Mesothelial cell of epicardium (in vitro differentiated cells): Measurements from ENCODE around the gene UBE2D3. TPM values are rescaled to one million over a fixed set of nuclear protein-coding genes. Genes with fewer than 3 reads are reported as not detected.

Experiments
- DNase-seq, 2 experiments: peaks; one replicate each; pipeline ENCODE4 v3.0.0; 2021; ENCODE audit warnings: low spot score in 2 of 2; ENCODE audit not compliant: unreplicated experiment in 2 of 2
- H3K27ac Mint-ChIP-seq: 2 replicates; pipeline ENCODE4 v1.8.0; 2021; ENCODE audit warnings: mixed read lengths
- H3K27me3 Mint-ChIP-seq: 2 replicates; pipeline ENCODE4 v1.8.0; 2021; ENCODE audit warnings: low read depth, mixed read lengths
- H3K36me3 Mint-ChIP-seq: 2 replicates; pipeline ENCODE4 v1.8.0; 2021; ENCODE audit warnings: mixed read lengths
- H3K4me1 Mint-ChIP-seq: 2 replicates; pipeline ENCODE4 v1.8.0; 2021; ENCODE audit warnings: mixed read lengths
- H3K4me3 Mint-ChIP-seq: 2 replicates; pipeline ENCODE4 v1.8.0; 2021; ENCODE audit warnings: mild to moderate bottlenecking, moderate library complexity, mixed read lengths
- H3K9me3 Mint-ChIP-seq: 2 replicates; pipeline ENCODE4 v1.8.0; 2021; ENCODE audit warnings: mixed read lengths
- CTCF ChIP-seq: fragments of 200-600 bp; sonication (generic); IDR thresholded peaks from one replicate; pipeline ENCODE4 v1.5.0; 2021; ENCODE audit warnings: antibody characterized with exemption; ENCODE audit not compliant: unreplicated experiment
- total RNA-seq: library from RNA; stranded (reverse); gene quantifications from 3 replicates; pipeline ENCODE4 v1.2.1, GENCODE V29; 2021

The UBE2D3 gene
- total RNA-seq, 1 donor from 2014 or later: 307 TPM

- H3K4me3 Mint-ChIP-seq: no peak overlapping the region
- no peak for DNase-seq
- peaks cover 27% of the 10 kb centered on the region for H3K9me3 Mint-ChIP-seq
- no peak overlapping the region for H3K27ac Mint-ChIP-seq
- peaks cover 32% of the 10 kb centered on the region for H3K36me3 Mint-ChIP-seq
- H3K27me3 Mint-ChIP-seq: no peaks in the 10 kb centered on the region
- no peaks in the 10 kb centered on the region for H3K4me1 Mint-ChIP-seq
- TF ChIP-seq CTCF: no peak
These were observed 31.6 kb upstream of the UBE2D3 start for GRCh38 chr4:102858828-102859464.

DNA sequence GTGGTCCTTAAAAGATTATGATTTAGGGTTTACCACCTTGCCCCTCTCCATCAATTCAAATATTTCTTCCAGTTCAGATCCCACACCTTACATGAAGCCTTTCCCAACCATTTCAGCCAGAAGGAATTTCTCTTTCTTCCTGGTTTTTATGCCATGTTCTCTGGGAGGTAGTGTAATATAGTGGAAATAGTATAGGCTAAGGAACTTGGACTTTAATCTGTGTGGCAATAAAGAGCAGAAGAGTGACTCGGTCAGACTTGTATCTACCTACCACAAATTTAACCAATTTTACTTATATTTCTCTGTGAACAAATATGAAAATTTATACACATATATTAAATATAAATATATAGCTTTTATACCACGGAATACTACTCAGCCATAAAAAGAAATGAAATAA lies 23.0 kb upstream of the UBE2D3 start:
- Mint-ChIP-seq H3K36me3 (peaks cover 2% of the 10 kb centered on the region), H3K27me3 (no peaks in the 10 kb centered on the region), H3K4me1 (no peaks in the 10 kb centered on the region), H3K27ac (no peak overlapping the region), H3K9me3 (no peaks in the 10 kb centered on the region), H3K4me3 (no peak overlapping the region)
- no peak for DNase-seq
- TF ChIP-seq CTCF: no peak

DNA sequence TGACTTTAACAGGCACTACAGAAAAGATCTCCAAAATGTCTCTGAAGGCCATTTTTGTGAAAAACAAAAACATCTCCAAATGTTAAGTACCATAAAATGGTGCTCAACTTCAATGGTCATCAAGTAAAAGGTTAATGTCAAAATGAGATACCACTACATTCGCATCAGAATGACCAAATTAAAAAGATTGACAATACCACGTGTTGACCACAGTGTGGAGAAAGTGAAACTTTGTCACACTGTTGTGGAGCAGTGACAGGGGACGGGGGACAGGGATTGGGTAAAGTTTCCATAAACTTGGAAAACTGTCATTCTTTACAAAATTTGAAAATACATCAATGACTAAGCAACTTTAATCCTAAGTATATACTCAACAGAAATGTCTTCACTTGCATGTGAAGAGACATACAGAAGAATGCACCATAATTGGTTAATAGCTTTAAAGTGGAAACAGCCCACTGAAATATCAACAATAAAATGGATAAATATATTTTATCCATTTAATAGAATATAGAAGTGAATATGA lies 22.3 kb upstream of the UBE2D3 start:
- Mint-ChIP-seq H3K36me3 (peaks cover 2% of the 10 kb centered on the region), H3K27ac (no peak overlapping the region), H3K27me3 (no peaks in the 10 kb centered on the region), H3K4me3 (no peak overlapping the region), H3K4me1 (no peaks in the 10 kb centered on the region), H3K9me3 (no peaks in the 10 kb centered on the region)
- no peak for TF ChIP-seq CTCF
- no peak for DNase-seq

GRCh38 chr4:102847687-102848086 lies 20.3 kb upstream of the UBE2D3 start:
- no peak for TF ChIP-seq CTCF
- Mint-ChIP-seq H3K9me3 (no peaks in the 10 kb centered on the region), H3K4me3 (no peak overlapping the region), H3K36me3 (peaks cover 2% of the 10 kb centered on the region), H3K4me1 (no peaks in the 10 kb centered on the region), H3K27me3 (no peaks in the 10 kb centered on the region), H3K27ac (no peak overlapping the region)
- no peak for DNase-seq

DNA sequence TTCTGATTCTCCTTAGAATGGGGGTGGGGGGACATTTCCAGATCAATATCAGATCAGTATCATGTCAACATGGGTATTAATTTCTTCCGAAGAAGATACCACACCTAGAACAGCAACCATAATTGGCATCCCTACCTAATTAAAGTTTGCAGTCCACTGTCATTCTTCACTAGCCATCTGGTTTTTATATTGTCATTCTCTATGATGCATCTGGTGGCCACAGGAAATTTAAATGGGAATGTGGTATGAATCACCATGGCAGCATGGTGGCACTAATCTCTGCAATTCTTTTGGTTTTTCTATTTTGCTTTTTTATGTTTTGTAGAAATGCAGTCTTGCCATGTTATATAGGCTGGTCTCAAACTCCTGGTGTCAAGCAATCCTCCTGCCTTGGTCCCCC lies 16.6 kb upstream of the UBE2D3 start:
- Mint-ChIP-seq H3K9me3 (no peaks in the 10 kb centered on the region), H3K27ac (no peak overlapping the region), H3K36me3 (peaks cover 2% of the 10 kb centered on the region), H3K4me3 (no peak overlapping the region), H3K4me1 (no peaks in the 10 kb centered on the region), H3K27me3 (no peaks in the 10 kb centered on the region)
- TF ChIP-seq CTCF: no peak
- no peak for DNase-seq
